GM19452 (cell line): ENCODE data around the gene DLG2.
A peak's percentile ranks its signal among the peaks of the same experiment; 100 is the strongest.
"Not testable (repeated sequence)": the region's sequence is repeated elsewhere in the genome, so short reads cannot be mapped to it uniquely, and the experiment has no call there.

Experiments
- ATAC-seq: cut with Tn5 transposase; IDR thresholded peaks from one replicate; pipeline ENCODE4 v1.9.1; 2021; ENCODE audit not compliant: unreplicated experiment

The DLG2 gene

DNA sequence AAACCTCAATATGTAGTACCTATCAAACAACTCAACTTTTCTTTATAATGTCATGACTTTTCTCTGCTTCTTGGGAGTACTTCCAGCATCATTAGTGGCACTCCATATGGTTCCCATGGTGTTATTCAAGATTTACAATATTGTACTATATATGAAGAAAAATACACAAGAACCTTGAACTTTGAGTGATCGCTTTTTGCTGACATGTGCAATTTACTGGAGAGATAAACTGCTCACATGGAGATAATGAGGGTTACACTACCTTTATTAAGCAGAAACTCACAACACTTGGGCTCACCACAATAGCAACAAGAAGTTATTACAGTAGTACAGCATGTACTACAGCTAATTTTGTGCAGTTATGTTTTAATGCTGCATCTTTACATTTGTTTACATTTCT is 388.2 kb downstream of the DLG2 start:
- no peak for ATAC-seq

DNA sequence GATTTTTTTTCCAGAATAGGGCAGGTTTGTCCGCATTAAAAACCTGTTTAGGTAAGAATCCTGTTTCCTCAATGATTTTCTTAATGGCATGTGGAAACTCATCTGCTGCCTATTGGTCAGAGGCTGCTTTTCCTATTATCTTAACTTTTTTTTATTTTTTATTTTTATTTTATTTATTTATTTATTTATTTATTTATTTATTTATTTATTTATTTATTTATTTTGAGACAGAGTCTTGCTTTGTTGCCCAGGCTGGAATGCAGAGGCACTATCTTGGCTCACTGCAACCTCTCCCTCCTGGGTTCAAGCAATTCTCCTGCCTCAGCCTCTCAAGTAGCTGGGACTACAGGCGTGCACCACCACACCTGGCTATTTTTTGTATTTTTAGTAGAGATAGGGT is 389.1 kb downstream of the DLG2 start:
- not testable (repeated sequence) for ATAC-seq

DNA sequence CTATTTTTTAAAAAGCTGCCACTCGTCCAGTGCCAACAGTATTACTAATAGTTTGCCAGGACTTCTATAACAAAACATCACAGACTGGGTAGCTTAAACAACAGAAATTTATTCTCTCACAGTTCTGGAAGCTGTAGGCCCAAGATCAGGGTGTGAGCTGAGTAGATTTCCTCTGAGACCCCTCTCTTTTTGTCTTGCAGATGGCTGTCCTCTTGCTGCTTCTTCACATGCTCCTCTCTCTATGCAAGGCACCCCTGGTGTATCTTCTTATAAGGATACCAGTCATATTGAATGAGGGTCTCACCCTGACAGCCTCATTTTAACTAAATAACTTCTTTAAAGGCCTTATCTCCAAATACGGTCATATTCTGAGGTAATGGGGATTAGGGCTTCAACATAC is 390.9 kb downstream of the DLG2 start:
- no peak for ATAC-seq

DNA sequence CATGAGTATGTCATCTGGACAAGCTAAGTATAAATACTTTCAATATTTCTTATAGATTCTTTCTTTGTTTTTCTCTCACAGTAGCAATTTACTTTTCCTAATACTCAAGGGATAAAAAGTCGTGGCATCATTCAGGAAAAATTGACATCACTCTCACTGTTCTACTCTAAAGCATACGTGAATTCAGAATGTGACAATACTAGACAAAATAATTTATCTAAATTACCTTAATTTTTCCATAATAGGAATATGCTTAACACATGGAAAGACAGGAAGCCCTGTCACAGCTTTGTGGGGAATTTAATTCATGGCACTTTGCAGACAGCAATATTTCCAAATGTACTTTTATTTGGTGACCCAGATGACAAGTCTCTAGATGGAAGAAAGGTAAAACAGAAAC is 394.6 kb downstream of the DLG2 start:
- ATAC-seq, result no peak

DNA sequence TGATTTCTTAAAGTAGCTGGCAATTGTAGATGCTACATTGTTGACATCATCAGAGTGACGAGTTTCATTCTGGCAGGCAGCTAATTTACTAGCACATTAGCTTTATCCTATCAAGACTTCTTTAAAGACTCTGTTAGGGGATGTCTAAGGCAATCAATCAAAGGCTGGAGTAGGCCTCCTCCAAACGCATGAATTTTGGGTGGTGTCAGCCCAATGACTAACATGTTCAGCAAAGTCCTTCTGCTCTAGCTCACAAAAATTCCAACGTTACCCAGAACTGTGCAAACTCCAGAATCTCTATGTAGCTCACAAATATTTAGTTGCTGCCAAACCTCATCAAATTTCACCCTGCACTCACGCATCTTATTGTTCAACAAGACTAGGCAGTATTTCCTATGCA is 395.6 kb downstream of the DLG2 start:
- ATAC-seq, result no peak

DNA sequence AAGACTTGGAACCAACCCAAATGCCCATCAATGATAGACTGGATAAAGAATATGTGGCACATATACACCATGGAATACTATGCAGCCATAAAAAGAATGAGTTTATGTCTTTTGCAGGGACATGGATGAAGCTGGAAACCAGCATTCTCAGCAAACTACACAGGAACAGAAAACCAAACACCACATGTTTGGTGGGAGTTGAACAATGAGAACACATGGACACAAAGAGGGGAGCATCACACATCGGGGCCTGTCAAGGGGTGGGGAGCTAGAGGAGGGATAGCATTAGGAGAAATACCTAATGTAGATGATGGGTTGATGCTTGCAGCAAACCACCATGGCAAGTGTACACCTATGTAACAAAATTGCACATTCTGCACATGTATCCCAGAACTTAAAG is 397.4 kb downstream of the DLG2 start:
- ATAC-seq, result not testable (repeated sequence)

DNA sequence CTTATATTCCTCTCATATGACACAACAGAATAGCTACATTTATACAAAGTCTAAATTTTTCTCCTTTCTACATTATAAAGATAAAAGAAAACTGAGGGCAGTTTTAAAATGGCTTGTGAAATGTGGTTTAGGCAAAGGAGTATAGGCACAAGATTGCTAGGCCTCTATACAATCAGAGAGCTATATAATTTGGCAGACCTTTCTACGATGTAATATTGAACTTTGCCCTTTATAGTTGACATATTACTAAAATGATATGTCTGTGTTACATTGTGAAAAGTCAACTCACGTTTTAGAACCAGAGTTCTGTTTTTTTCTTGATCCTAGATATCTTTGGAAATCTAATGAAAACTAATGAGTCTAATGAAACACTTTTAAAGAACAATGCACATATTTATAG is 430.2 kb downstream of the DLG2 start:
- no peak for ATAC-seq

DNA sequence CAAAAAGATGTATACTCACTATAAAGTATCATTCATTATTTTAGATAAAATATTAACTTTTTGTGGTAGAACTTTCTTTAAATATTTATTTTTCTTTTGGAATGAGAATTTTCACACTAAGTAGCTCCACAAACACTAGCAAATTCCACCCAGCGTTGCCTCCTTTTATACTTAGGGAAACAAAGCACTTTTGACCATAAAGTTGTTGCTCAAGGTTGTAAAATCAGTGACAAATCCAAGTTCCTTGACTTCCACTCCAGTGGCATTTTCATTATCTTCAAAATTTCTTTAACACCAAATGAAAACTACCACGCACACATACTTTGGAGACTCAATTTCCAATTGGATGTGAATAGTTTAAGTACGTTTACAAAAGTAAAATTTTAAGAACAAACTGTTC is 431.2 kb downstream of the DLG2 start:
- no peak for ATAC-seq

DNA sequence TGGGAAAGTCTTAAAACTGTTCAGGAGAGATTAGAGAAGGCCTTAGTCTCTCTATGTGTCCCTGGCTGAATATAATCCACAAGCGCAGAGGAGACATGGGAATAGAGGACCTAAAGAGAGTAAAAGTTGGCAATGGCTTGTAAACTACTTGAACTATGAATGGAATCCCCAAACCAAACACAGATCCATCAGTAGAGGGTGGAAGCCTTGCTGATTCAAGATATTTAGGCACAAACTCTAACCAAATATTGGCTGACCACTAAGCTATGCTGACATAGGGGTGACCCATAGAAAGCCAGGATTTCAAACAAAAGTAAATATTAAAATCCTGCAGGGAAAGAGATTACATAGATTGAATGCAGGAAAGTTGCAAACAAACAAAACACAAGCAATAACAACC is 439.2 kb downstream of the DLG2 start:
- no peak for ATAC-seq

DNA sequence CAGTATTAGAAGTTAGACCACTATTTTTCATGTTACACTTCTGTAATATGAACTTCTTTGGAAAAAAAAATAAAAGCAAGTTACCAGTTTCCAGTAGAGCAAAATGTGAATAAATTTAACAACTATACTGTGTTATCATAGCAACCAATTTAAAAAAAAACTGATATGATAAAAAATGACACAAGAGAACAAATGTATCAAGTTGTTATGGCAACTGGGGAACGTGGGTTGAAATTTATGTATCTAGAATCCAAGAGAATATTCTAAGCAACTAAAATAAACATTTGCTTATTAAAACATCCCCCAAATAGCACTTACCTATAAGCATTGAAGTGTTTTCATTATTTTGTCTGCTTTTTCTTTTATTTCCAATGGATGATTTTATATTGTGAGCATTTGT is 442.4 kb downstream of the DLG2 start:
- ATAC-seq, result no peak

DNA sequence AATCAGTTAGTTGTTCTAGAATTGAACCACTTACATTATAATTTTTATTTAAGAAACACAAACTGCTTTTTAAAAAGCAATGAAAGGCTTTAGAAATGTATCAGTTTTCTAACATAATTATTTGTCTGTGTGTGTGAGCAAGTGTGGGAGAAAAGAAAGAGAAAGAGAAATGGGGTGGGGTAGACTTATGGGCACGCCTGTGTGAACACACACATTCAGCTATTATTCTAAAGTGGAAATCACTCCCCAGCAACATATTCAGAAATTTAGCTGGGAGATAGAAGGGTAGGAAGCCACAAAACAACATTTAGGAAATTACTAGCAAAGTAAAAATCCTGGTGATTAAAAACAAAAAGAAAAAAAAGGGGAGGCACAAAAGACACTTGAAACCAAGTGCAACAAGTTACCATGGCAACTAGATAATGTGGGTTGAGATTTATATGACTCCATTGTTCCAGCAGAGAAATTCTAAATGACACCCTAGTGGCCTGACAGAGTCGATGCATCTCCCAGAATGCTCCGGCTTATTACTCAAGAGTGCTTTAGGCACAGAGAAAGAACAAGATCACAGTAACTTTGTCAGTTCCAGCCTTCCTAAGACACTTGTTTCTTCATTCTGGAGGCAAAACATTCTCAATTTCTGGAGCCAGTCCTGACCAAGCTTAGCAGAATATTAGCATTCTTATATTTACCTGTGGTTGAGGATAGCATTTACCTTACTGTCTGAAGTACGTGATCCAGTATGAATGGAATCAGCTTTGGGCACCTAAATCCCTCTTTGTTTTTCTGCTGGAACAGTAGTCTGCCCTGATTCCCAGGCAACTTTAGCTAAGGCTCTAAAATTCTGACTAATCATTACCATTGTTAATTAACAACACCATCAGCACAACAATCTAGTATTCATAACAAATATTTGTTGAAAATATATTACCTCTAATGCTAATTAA is 444.4 kb downstream of the DLG2 start:
- ATAC-seq, result peak; percentile 66

DNA sequence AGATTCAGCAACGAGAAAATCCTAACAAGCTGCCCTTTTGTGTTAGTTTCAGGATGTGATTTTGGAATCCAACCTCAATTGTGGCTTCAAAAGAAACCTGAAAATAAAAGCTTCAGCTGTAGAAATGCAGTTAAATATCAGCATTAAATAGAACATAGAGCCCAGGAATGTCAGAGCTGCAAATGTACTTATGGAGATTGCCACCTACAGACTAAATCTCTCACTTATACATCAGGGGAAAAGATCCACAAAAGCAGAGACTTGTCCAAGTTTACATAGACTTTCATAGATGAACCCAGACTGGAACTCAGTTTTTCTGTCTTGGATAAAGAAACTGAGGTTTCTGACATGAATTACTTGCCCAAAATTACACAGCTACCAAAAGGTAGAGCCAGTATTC is 446.6 kb downstream of the DLG2 start:
- ATAC-seq, result no peak

DNA sequence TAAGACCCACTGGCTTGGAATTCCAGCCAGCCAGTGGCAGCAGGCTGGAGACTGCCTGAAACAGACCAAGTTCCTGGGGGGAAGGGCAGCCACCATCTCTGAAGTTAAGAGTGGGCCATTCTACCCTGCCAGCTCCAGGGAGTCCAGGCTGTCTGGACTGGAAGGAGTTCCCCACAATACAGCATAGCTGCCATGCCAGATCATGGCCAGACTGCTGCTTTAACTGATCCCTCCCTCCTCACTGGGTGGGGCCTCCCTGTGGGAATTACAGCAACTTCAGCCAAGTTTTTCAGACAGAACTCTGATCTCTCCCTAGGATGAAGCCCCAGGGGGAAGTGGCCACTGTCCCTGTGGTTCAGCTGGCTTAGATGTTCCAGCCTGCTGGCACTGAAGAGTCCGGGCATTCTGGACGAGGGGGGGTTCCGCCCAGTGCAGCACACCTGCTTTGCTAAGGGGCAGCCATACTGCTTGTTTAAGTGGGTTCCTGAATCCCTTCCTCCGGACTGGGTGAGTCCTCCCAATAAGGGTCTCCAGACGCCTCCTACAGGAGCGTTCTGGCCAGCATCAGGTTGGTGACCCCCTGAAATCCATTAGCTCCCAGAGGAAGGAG is 455.4 kb downstream of the DLG2 start:
- no peak for ATAC-seq

DNA sequence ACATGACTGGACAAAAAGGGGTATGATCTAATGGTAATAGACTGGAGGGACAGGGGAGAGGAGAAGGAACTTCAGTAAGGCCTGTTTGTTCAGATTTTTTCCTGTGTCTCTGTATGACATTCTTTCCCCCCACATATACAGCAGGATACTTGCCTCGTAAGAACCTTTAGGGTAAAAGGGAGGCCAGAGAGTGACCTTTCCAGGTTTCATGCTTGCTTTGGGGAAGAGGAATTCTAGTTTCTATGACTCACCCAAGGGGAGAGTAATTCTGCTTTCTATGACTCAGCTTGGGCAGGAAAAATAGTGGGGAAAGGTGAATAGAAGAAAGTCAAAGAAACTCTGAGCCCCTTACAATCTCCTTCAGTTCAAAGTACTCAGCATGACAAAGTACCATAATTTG is 457.0 kb downstream of the DLG2 start:
- no peak for ATAC-seq

DNA sequence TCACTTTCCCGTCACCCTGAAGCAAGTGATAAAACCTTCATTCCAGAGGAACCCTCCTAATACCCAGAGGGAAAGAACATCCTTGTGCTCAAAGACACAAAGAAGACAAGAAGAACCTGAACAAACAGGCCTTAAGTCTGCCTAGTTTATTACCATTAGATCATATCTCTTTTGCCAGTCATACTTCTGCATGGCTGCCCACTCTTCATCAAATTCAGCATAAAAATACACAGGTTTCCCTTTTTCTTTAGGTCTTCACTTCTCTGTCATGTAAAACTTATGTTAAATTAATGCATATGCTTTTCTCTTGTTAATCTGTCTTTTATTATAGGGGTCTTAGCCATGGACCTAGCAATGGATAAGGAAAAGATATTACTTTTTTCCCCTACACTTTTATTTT is 459.7 kb downstream of the DLG2 start:
- no peak for ATAC-seq

DNA sequence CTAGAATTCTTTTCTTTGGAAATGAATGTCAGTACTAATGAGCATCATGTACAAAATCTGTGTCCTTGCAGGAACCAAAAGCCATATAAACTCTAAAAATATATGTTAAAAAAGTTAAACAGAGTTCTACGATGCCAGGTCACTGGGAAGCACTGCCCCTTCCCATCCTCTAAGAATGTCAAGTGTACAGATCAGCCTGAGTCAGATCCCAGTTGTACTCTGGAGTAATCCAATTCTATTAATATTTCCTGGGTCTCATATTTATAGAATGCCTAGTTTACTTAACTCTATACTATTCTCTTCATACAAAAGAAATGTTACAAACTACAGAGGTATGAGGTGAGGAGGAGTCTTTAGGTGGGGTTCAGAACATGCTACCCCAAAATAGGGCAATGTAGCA is 460.1 kb downstream of the DLG2 start:
- ATAC-seq, result no peak

DNA sequence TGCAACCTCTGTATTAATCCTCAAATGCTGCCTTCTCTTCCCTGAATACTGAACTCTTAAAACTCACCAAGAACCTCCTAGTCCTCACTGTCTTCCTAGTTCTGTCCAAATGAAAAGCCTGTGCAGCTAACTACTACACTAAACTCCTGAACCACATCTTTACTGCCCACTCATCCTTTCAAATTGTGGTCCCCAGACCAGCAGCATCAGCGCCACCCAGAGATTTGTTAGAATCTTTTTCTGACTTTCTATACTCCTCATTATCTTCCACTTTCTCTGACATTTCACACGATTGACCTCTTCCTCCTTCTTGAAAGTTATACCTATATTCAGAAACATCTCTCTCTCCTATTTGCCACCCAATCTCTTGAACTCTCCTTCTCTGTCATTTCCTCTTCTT is 461.3 kb downstream of the DLG2 start:
- no peak for ATAC-seq

DNA sequence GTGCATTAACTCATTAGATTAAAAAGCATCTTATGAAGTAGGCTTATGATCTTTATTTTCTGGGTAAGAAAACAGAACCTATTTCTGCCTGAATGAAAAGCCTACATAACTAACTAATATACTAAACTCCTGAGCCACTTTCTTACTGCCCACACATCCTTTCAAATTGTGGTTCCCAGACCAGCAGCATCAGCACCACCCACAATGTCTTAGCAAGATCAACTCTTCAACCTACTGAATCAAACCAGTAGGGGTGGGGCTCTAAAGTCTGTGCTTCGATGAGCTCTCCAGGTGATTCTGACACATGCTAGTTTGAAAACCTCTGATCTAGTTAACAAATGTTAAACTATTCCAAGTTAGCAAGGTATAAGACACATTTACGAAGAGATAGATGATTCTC is 462.4 kb downstream of the DLG2 start:
- no peak for ATAC-seq

DNA sequence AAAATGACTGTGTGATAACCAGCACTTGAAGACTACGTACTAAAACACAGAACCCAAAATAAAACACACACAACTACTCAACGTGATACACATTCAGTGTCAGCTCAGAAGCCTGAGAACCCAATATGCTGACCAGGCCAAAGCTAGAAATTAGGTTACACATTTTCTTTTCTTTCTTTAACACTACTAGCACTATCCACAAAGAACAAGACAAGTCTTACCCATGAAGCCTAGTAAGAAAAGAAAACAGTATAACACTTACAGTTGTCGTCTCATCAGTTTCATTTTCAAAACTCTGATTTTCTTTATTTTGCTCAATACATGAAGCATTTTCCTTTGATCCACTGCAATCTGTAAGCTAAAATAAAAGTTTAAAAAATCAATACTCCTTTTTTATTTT is 472.9 kb downstream of the DLG2 start:
- no peak for ATAC-seq

DNA sequence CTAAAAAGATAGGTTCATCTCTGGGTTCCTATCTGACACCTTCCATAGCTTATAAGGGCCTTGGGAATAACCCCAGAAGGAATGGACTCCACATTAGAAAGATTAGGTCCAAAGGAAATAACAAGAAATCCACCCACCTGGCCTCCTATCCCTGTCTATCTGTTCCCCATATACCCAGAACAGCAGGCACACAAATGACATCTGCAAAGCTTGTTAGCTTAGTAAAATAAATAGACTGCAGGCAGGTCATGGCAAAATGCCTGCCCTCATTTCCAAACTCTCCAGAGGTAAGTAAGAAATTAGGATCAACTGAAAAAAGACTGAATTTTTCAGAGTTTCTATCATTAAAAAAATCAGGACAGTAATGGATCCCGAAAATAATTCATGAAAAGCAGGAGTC is 489.5 kb downstream of the DLG2 start:
- ATAC-seq, result no peak

DNA sequence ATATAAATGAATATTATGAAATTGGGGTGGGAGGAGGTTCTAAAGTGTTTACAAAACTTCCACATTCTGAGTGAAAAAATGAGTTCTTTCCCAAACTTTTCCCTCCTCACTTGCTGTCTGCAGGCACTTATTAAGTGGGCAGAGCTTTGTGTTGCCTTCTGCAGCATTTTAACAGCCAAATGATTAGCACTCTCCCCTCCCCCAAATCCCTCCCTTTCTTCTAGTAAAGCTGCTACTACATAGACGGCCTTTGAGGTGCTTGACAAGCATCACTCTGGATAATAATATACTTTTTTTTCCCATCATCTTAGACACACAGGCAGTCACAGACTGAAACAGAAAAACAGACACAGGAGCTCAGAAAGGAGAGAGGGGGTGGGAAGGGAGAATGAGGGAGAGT is 493.5 kb downstream of the DLG2 start:
- no peak for ATAC-seq

DNA sequence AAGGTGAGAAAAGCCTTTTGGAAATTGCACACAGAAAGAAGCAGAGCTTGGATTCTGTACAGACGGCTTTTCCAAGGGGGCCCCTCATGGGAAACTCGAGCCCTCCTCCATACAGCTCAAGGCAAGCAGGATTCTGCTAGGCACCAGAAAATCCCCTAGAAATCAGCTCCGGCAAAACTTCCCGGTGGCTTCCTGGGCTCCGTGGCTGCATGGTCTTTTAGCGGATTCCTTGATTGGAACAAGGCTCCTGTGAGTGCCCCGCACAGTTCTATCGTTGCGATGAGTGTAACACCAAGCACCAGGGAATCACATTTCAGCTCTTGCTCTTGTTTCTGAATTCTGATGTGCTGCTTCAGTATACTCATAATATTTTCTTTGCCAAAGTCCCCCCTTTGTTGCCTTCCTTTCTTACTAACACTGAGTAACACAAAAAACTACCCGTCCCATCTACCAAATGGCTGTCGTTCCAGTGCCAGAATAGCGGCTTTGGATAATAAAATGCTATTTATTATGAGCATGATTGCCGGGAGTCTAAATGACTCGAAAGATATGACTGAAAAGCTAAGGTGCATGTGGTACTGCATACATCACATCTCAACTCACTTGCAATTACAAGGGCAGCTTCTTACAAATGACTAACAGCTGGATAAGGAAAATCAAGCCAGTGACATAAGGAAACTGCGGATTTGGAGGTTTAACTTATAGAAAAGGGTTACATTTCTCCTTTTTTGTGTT is 494.1 kb downstream of the DLG2 start:
- ATAC-seq, result no peak
